Right lobe of liver (tissue), 6 donors: Measurements from ENCODE around the gene WDR45B. TPM values are rescaled to one million over a fixed set of nuclear protein-coding genes. Genes with fewer than 3 reads are reported as not detected.

Experiments
- ATAC-seq, 4 donors: fragments of 200-7000 bp; cut with Tn5 transposase; one replicate each; pipeline ENCODE4 v1.9.1; 2020; ENCODE audit warnings: mild to moderate bottlenecking in 4 of 4, moderate library complexity in 4 of 4
- DNase-seq, 3 donors: peaks; one replicate each; pipeline ENCODE4 v3.0.0-alpha.2; 2020
- H3K27ac ChIP-seq, 3 donors: fragments of 200-600 bp; one replicate each; pipeline ENCODE4 v1.8.0; 2022
- H3K27me3 ChIP-seq, 2 donors: fragments of 200-600 bp; one replicate each; pipeline ENCODE4 v1.8.0; 2022
- H3K36me3 ChIP-seq, 4 donors: fragments of 200-600 bp; sonication (generic) in 1 of 4; one replicate each; pipeline versions ENCODE4 v1.5.1 to v1.8.0; 2017 to 2022; ENCODE audit warnings: control low read depth in 1 of 4
- H3K4me1 ChIP-seq, 4 donors: fragments of 200-600 bp; sonication (generic) in 1 of 4; one replicate each; pipeline versions ENCODE4 v1.5.1 to v1.8.0; 2017 to 2022; ENCODE audit warnings: control low read depth in 1 of 4
- H3K4me3 ChIP-seq, 3 donors: fragments of 200-600 bp; one replicate each; pipeline ENCODE4 v1.8.0; 2022
- H3K9me3 ChIP-seq, 4 donors: fragments of 200-600 bp; sonication (generic) in 1 of 4; one replicate each; pipeline versions ENCODE4 v1.5.1 to v1.8.0; 2017 to 2022; ENCODE audit warnings: control low read depth in 1 of 4
- CTCF ChIP-seq, 4 donors: fragments of 200-600 bp in 3 of 4; fragments of 450-650 bp in 1 of 4; IDR thresholded peaks; one replicate each; pipeline versions ENCODE4 v1.5.1 to v1.8.0; 2016 to 2022; ENCODE audit warnings: antibody characterized with exemption in 4 of 4, mild to moderate bottlenecking in 2 of 4
- POLR2A ChIP-seq: fragments of 450-650 bp; IDR thresholded peaks from one replicate; pipeline ENCODE4 v1.6.1; 2017; ENCODE audit warnings: antibody characterized with exemption, mild to moderate bottlenecking
- WGBS: methylation state at CpG from one replicate; pipeline ENCODE4 v1.1.6; 2018; ENCODE audit warnings: low coverage, low lambda C conversion rate; ENCODE audit not compliant: insufficient coverage; ENCODE audit errors: missing lambda C conversion rate; 5-methylcytosine and 5-hydroxymethylcytosine counted together
- intact Hi-C, 2 donors: fragments of 100-400 bp; cut with DNase I; formaldehyde crosslinking; loops; one replicate each; pipeline versions ENCODE4 v1.11.2 to v1.14.1; 2022
- total RNA-seq, 6 experiments: library from RNA; depleted of rRNA in 2 of 6; stranded (reverse); fragments of >200 nt in 2 of 6; fragmentation: NEBNext Ultra II Directional in 3 of 6; extraction: Animal tissue kit (Norgen Biotek cat#: 25700) in 3 of 6; gene quantifications; one replicate each; pipeline versions ENCODE4 v1.1.0 to v1.2.4, GENCODE V29; 2016 to 2023
- donor health status: DM: no; HTN: yes; CAD: no.
- donor health status: DM: no; HTN: no; CAD: no.
- donor health status: DM: no; HTN: no; CAD: no.
- donor health status: DM: no; HTN: yes; CAD: no.
- donor health status: DM: no; HTN: yes; CAD: no.

Gene WDR45B
- total RNA-seq, 6 experiments from 2014 or later, result 27.7 to 40.7 (median 31.6) TPM

- TF ChIP-seq POLR2A (no peak), CTCF (IDR thresholded peaks at IDR 0.05) (no peak)
- H3K27me3 ChIP-seq, result no peaks in the 10 kb centered on the region
- peak overlapping the region in 2 of 3 donors; percentile 18 to 41 for H3K27ac ChIP-seq
- no peak for DNase-seq
- ATAC-seq, result no peak
- no peak overlapping the region for H3K4me3 ChIP-seq
- H3K4me1 ChIP-seq, result no peaks in the 10 kb centered on the region
- intact Hi-C loops, result no loop called here
- 96% methylated on average over 11 of the region's 24 CpGs for WGBS
- no peaks in the 10 kb centered on the region for H3K9me3 ChIP-seq
- peaks cover 4 to 54% (median 15%) of the 10 kb centered on the region in 4 donors for H3K36me3 ChIP-seq
Measured at GRCh38 chr17:82601447-82602000, 46.7 kb downstream of the WDR45B start.

GRCh38 chr17:82600731-82601446 is 47.4 kb downstream of the WDR45B start:
- Histone ChIP-seq H3K27me3 (no peaks in the 10 kb centered on the region), H3K27ac (no peak overlapping the region), H3K4me1 (no peaks in the 10 kb centered on the region), H3K9me3 (no peaks in the 10 kb centered on the region), H3K36me3 (peaks cover 4 to 53% (median 15%) of the 10 kb centered on the region in 4 donors), H3K4me3 (no peak overlapping the region)
- ATAC-seq (no peak), DNase-seq (peak in 1 of 3 donors; percentile 26)
- intact Hi-C loops, result no loop called here
- TF ChIP-seq CTCF (IDR thresholded peaks at IDR 0.05) (no peak), POLR2A (no peak)
- WGBS, result 98% methylated on average over 8 of the region's 37 CpGs

GRCh38 chr17:82599674-82600661 is 48.3 kb downstream of the WDR45B start:
- Histone ChIP-seq H3K4me3 (no peak overlapping the region), H3K4me1 (no peaks in the 10 kb centered on the region), H3K27ac (no peak overlapping the region), H3K36me3 (peaks cover 4 to 61% (median 13%) of the 10 kb centered on the region in 4 donors), H3K27me3 (no peaks in the 10 kb centered on the region), H3K9me3 (no peaks in the 10 kb centered on the region)
- intact Hi-C loops, result no loop called here
- ATAC-seq (no peak), DNase-seq (peak in 1 of 3 donors; percentile 46)
- TF ChIP-seq POLR2A (no peak), CTCF (IDR thresholded peaks at IDR 0.05) (no peak)
- WGBS, result 88% methylated on average over 4 of the region's 26 CpGs

- Histone ChIP-seq H3K36me3 (peaks cover 4 to 53% (median 14%) of the 10 kb centered on the region in 4 donors), H3K4me3 (no peak overlapping the region), H3K4me1 (peaks cover 0 to 7% (median 3%) of the 10 kb centered on the region in 4 donors), H3K27me3 (no peaks in the 10 kb centered on the region), H3K27ac (no peak overlapping the region), H3K9me3 (no peaks in the 10 kb centered on the region)
- TF ChIP-seq POLR2A (no peak), CTCF (IDR thresholded peaks at IDR 0.05) (no peak)
- ATAC-seq, result peak; percentile 4 to 31 (median 19)
- DNase-seq, result peak in 1 of 3 donors; percentile 60
- intact Hi-C loops, result no loop called here
- 92% methylated on average over 5 of the region's 23 CpGs for WGBS
Measured at GRCh38 chr17:82598256-82599119, 49.8 kb downstream of the WDR45B start.
